Uterus (tissue), 2 donors: Measurements from ENCODE around the gene ARSB.

Experiments
- CTCF ChIP-seq, 4 experiments: fragments of 200-600 bp in 2 of 4; fragments of 450-650 bp in 2 of 4; sonication (generic) in 2 of 4; IDR thresholded peaks; one replicate each; pipeline ENCODE4 v1.5.1; 2016 to 2019; ENCODE audit warnings: antibody characterized with exemption in 4 of 4, mild to moderate bottlenecking in 2 of 4, moderate library complexity in 1 of 4
- POLR2A ChIP-seq, 2 donors: fragments of 450-650 bp; IDR thresholded peaks; one replicate each; pipeline ENCODE4 v1.6.1; 2016; ENCODE audit warnings: antibody characterized with exemption in 2 of 2, mild to moderate bottlenecking in 1 of 2, moderate library complexity in 1 of 2

DNA sequence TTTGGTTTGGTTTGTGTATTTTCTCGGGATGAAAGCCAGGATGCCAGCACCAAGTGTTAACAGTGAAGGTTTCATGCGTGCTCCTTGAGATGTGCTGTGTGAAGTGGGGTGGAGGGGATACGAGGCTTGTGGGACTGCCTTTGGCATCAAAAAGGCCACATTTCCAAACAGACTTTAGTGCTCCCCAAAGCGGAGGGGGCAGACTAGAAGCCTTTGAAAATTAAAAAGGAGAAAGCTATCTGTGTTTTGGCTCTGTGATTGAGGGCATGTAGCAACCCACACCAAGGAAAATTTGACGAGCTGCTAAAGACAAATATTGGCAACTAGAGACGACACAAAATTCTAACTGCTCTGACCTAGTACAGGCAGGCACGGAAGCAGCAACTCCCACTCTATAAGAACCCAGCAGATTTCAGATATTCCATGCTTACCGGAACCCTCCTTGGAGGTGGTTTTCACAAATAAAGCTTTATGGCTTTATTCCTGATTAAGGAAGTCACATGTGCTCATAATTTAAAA lies 154.5 kb downstream of the ARSB start:
- TF ChIP-seq POLR2A (IDR thresholded peaks at IDR 0.05) (no peak), CTCF (IDR thresholded peaks at IDR 0.05) (no peak)
